OCI-LY7 (cell line): Measurements from ENCODE around the gene SYNGR3. TPM values are rescaled to one million over a fixed set of nuclear protein-coding genes. Genes with fewer than 3 reads are reported as not detected.

Experiments
- BruUV-seq: library from RNA; stranded (reverse); fragments of 400-500 nt; replicated peaks from 2 replicates; lab custom pipeline; 2021; lab: Mats Ljungman, UMichigan
- CTCF ChIA-PET: fragments of 300-600 bp; sonication (Branson Sonifier 250); formaldehyde crosslinking; loops from one replicate; lab custom pipeline; 2022; ENCODE audit warnings: antibody characterized with exemption; ENCODE audit not compliant: unreplicated experiment; lab: Charles Lee
- POLR2A ChIA-PET: fragments of 300-600 bp; sonication (Branson Sonifier 250); formaldehyde crosslinking; loops from one replicate; lab custom pipeline; 2022; ENCODE audit warnings: antibody characterized with exemption; lab: Charles Lee
- DNase-seq: peaks from one replicate; pipeline ENCODE4 v3.0.0-alpha.2; 2015; ENCODE audit warnings: low spot score
- H2AFZ ChIP-seq: fragments of 200-600 bp; sonication (generic), shearing (Covaris generic); 2 replicates; pipeline ENCODE4 v1.6.1; 2014; ENCODE audit warnings: mild to moderate bottlenecking, antibody characterized with exemption, low read length, moderate library complexity
- H3K27ac ChIP-seq: fragments of 200-600 bp; sonication (generic); 2 replicates; pipeline ENCODE4 v1.5.1; 2014; ENCODE audit warnings: mixed run types, low read depth, mild to moderate bottlenecking, moderate library complexity, low read length, inconsistent platforms; ENCODE audit not compliant: poor library complexity, severe bottlenecking
- H3K36me3 ChIP-seq: fragments of 200-600 bp; sonication (generic); 2 replicates; pipeline ENCODE4 v1.6.1; 2014; ENCODE audit warnings: mild to moderate bottlenecking, antibody characterized with exemption, low read length, moderate library complexity, mixed read lengths; ENCODE audit not compliant: insufficient read depth
- H3K4me1 ChIP-seq: fragments of 200-600 bp; sonication (generic); 2 replicates; pipeline ENCODE4 v1.5.1; 2014; ENCODE audit warnings: mild to moderate bottlenecking, low read length; ENCODE audit not compliant: insufficient read depth, poor library complexity, severe bottlenecking
- H3K4me2 ChIP-seq: fragments of 200-600 bp; sonication (generic); 2 replicates; pipeline ENCODE4 v1.6.1; 2014; ENCODE audit warnings: mild to moderate bottlenecking, low read length
- H3K4me3 ChIP-seq: fragments of 200-600 bp; sonication (generic); 2 replicates; pipeline ENCODE4 v1.5.1; 2014; ENCODE audit warnings: mild to moderate bottlenecking, low read depth, low read length; ENCODE audit not compliant: poor library complexity, severe bottlenecking
- H3K79me2 ChIP-seq: fragments of 200-600 bp; sonication (generic); 2 replicates; pipeline ENCODE4 v1.6.1; 2016; ENCODE audit warnings: low read depth, mild to moderate bottlenecking, low read length, moderate library complexity, mixed read lengths; ENCODE audit not compliant: insufficient read depth
- H3K9me2 ChIP-seq: fragments of 200-600 bp; sonication (generic); 2 replicates; pipeline ENCODE4 v1.6.1; 2016; ENCODE audit warnings: mild to moderate bottlenecking, low read length, mixed read lengths; ENCODE audit not compliant: insufficient read depth
- H3K9me3 ChIP-seq: fragments of 200-600 bp; sonication (generic); 2 replicates; pipeline ENCODE4 v1.6.1; 2014; ENCODE audit warnings: mild to moderate bottlenecking, mixed run types, low read length, mixed read lengths
- H4K20me1 ChIP-seq: fragments of 200-600 bp; sonication (generic); 2 replicates; pipeline ENCODE4 v1.6.1; 2014; ENCODE audit warnings: mild to moderate bottlenecking, antibody characterized with exemption, low read length, moderate library complexity, mixed read lengths; ENCODE audit not compliant: insufficient read depth
- EZH2phosphoT487 ChIP-seq: fragments of 200-600 bp; sonication (generic); IDR thresholded peaks from 2 replicates; pipeline ENCODE4 v1.6.1; 2018; ENCODE audit warnings: low read depth, borderline replicate concordance, mild to moderate bottlenecking, mixed run types, antibody characterized with exemption, low read length, moderate library complexity, mixed read lengths
- intact Hi-C: fragments of 100-400 bp; cut with micrococcal nuclease; formaldehyde crosslinking; loops from one replicate; pipeline ENCODE4 v1.10.0; 2022; ENCODE audit not compliant: unreplicated experiment
- total RNA-seq, 2 experiments: library from RNA; depleted of rRNA in 1 of 2; stranded (reverse); fragments of >200 nt in 1 of 2; shearing (Covaris generic) in 1 of 2; gene quantifications; 2 replicates each; pipeline ENCODE4 v1.2.3, GENCODE V29; 2014 to 2022
- TF ChIP-seq, protein P1 (sequence below): fragments of 200-600 bp; sonication (generic); conservative IDR thresholded peaks from 2 replicates; pipeline ENCODE4 v1.5.1; 2014; ENCODE audit warnings: mild to moderate bottlenecking, antibody characterized with exemption, low read length, moderate library complexity, mixed read lengths

SYNGR3 gene
- total RNA-seq, 2 experiments from 2014 or later, result 10.3 to 11.1 TPM

DNA sequence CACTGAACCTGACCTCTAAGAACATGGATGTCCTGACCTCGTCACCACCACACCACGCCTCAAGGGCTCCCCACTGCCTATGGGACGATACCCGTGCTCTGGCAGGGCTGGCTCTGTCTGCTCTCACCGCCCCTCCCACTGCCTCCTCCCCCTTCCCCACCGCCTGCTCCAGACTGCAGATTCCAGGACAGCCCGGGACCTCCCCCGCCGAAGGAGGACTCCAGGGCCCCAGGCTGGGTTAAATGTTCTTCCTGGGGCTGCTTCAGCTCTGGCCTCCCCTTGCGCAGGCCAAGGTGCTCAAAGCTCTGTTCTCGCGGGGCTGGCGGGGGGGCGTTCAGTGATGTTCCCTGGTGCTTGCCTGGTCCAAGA is 32.9 kb downstream of the SYNGR3 start:
- no peaks in the 10 kb centered on the region for H3K9me3 ChIP-seq
- H3K4me2 ChIP-seq, result peak overlapping the region; percentile 55
- H3K9me2 ChIP-seq, result no peaks in the 10 kb centered on the region
- peak overlapping the region; percentile 35; the same call in 1 of the 2 replicates for H2AFZ ChIP-seq
- H3K4me1 ChIP-seq, result peaks cover 13% of the 10 kb centered on the region
- H3K79me2 ChIP-seq, result no peaks in the 10 kb centered on the region
- no peaks in the 10 kb centered on the region for H3K36me3 ChIP-seq
- TF ChIP-seq, protein P1, sequence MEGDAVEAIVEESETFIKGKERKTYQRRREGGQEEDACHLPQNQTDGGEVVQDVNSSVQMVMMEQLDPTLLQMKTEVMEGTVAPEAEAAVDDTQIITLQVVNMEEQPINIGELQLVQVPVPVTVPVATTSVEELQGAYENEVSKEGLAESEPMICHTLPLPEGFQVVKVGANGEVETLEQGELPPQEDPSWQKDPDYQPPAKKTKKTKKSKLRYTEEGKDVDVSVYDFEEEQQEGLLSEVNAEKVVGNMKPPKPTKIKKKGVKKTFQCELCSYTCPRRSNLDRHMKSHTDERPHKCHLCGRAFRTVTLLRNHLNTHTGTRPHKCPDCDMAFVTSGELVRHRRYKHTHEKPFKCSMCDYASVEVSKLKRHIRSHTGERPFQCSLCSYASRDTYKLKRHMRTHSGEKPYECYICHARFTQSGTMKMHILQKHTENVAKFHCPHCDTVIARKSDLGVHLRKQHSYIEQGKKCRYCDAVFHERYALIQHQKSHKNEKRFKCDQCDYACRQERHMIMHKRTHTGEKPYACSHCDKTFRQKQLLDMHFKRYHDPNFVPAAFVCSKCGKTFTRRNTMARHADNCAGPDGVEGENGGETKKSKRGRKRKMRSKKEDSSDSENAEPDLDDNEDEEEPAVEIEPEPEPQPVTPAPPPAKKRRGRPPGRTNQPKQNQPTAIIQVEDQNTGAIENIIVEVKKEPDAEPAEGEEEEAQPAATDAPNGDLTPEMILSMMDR, result no peak
- no peak for TF ChIP-seq EZH2phosphoT487
- no TSS peak for BruUV-seq
- H3K27ac ChIP-seq, result no peak overlapping the region
- ChIA-PET CTCF (interaction anchor here (0.6 to 0.7 kb wide), 3 partner anchors 56 to 117 kb away, joined by 3 to 8 read pairs (median 3); no protein-coding TSS in a partner anchor), POLR2A (interaction anchor here (0.6 kb wide), 2 partner anchors 10 to 343 kb away, joined by 3 read pairs; no protein-coding TSS in a partner anchor)
- peak overlapping the region; percentile 29 for H3K4me3 ChIP-seq
- peak; percentile 32 for DNase-seq
- H4K20me1 ChIP-seq, result no peaks in the 10 kb centered on the region
- intact Hi-C loops, result loop anchor here (1.0 to 2.0 kb wide), 2 partner anchors 24 to 118 kb away; partner anchors contain the start of genes NTHL1 and TSC2

DNA sequence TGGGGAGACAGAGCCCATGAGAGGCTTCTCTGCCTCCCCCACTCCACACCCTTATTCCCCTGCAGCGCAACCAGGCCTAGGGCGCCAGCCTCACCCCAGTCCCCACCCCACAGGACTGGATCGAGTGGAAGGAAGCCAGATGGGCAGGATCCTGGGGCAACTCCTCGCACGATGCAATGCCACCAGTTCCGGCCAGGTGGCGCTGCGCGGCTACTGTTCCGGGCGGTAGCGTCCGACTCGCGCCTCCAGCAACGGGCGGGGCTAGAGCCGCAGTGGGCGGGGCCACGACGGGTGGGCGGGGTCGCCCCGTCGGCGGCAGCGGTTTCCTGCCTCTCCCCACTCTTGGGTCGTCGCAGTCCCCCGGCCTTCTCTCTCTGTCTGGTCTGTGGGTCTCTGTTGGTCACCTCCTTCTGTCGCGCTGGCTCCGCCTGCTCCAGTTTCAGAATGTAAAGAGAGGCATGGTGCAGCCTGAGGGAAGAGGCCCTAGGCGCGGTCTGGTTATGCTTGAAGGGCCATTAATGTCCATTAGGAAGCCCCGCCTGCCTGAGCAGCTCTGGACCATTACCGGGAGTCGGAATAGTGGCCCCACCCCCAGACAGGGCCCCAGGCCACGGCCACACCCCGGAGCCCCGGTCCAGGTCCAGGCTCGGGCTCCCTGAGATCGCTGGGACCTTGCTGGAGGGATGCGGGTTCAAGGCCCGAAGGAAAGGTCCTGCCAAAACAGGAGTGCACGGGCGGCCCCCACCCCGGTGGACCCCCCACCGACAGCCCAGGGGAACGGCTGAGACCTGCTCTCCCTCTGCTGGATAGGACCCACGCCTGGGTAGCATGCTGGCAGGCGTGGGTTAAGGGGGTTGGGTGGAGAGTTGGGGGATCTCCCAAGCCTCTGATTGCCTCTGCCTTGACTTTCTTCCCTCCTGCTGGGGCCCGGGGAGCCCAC is 33.6 kb downstream of the SYNGR3 start:
- no TSS peak for BruUV-seq
- Histone ChIP-seq H2AFZ (peak overlapping the region; percentile 81), H3K4me1 (peaks cover 13% of the 10 kb centered on the region), H3K4me2 (peak overlapping the region; percentile 67), H3K9me2 (no peaks in the 10 kb centered on the region), H3K36me3 (no peaks in the 10 kb centered on the region), H3K27ac (no peak overlapping the region), H3K79me2 (no peaks in the 10 kb centered on the region), H3K4me3 (peak overlapping the region; percentile 29), H4K20me1 (no peaks in the 10 kb centered on the region), H3K9me3 (no peaks in the 10 kb centered on the region)
- intact Hi-C loops, result loop anchor here (1.0 to 2.0 kb wide), 2 partner anchors 23 to 117 kb away; partner anchors contain the start of genes NTHL1 and TSC2
- ChIA-PET POLR2A (no interaction called here), CTCF (interaction anchor here (0.6 to 0.7 kb wide), 2 partner anchors 56 to 117 kb away, joined by 3 to 8 read pairs; no protein-coding TSS in a partner anchor)
- DNase-seq, result peak; percentile 89
- TF ChIP-seq, protein P1, result peak; percentile 91
- TF ChIP-seq EZH2phosphoT487, result no peak

DNA sequence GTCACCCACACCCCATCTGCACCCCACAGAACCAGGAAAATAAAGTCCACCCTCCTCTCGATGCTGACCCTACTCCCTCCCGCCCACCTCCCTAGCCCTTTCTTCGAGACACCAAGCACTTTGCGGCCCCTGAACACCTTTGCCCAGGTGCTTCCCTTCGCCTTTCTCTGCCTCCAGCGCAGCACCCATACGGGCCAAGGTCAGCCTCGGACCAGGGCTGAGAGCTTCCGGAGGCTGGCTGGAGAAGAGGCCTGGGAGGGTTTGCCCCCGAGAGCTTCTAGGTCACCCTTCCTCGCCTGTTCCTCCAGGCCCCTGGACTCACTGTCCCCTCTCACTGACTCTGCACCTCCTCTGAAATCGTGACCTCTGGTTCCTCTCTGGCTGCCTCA is 34.3 kb downstream of the SYNGR3 start:
- no peak overlapping the region for H3K4me3 ChIP-seq
- no peak overlapping the region for H2AFZ ChIP-seq
- ChIA-PET CTCF (no interaction called here), POLR2A (no interaction called here)
- no peaks in the 10 kb centered on the region for H3K79me2 ChIP-seq
- DNase-seq, result no peak
- H4K20me1 ChIP-seq, result no peaks in the 10 kb centered on the region
- H3K4me1 ChIP-seq, result peaks cover 13% of the 10 kb centered on the region
- no peaks in the 10 kb centered on the region for H3K9me3 ChIP-seq
- H3K27ac ChIP-seq, result no peak overlapping the region
- H3K4me2 ChIP-seq, result no peak overlapping the region
- intact Hi-C loops, result no loop called here
- no peaks in the 10 kb centered on the region for H3K36me3 ChIP-seq
- no peak for TF ChIP-seq EZH2phosphoT487
- TF ChIP-seq, protein P1, result no peak
- no peaks in the 10 kb centered on the region for H3K9me2 ChIP-seq
- no TSS peak for BruUV-seq
